ENCODE measurements around the gene PWP2.
A peak's percentile ranks its signal among the peaks of the same experiment; 100 is the strongest.
"Not testable (repeated sequence)": the region's sequence is repeated elsewhere in the genome, so short reads cannot be mapped to it uniquely, and the experiment has no call there.

PWP2 gene

GRCh38 chr21:44139787-44140551, 32.8 kb downstream of the PWP2 start:
- not testable (repeated sequence) for DNase-seq

DNA sequence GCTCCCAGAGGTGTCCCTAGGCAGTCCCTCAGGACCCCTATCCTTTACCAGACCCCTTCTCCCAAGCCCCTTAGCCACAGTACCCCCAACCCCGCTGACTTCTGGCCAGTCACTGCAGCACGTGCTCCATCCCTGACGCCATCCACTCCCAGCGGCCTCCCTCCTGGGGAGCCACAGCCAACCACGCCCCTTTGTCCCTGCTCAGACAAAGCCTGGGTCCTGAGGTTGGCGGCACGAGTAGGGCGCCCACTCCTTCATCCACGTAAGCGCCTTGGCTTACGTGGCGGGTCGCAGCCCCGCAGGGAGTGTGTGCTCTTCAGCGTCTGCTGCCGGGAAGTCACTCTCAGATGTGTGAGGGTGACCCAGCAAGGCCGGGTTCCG, 33.3 kb downstream of the PWP2 start:
- DNase-seq, result not testable (repeated sequence)

DNA sequence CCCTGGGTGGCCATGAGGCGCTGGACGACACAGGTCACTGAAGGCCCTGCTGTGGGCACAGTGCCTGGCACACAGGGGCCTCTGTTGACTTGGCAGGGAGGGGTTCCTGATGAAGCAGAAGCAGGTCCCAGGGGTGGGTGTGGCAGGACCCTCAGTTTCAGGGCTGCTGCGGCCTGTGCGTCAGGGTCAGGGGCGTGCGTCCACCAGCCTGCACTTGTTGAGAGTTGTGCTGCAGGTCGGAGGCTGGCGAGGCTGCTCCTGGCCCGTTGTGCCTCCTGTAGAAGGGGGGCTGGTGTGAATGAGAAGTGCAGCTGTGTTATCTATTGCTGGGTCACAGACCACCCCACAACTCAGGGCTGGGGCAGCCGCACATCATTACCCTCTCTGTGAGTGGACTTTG, 35.3 kb downstream of the PWP2 start:
- not testable (repeated sequence) for DNase-seq

DNA sequence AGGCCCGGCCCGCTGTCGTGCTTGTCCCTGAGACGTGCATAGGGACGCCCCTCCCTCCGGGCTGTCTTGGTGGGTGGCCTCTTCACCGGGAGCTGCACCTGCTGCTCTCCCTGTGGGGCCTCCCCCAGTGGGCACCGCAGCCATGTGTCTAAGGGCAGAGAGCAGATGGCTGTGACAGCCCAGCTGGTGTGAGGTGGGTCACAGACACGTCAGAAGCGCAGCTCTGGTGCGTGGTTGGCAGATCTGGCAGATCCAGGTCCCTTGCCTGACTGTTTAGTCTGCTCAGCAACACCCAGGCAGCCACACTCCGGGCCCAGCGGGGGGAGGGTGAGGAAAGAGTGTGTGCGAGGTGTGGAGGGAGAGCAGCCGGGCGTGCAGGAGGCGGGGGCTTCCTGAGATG, 36.2 kb downstream of the PWP2 start:
- DNase-seq, result peak; percentile 53

DNA sequence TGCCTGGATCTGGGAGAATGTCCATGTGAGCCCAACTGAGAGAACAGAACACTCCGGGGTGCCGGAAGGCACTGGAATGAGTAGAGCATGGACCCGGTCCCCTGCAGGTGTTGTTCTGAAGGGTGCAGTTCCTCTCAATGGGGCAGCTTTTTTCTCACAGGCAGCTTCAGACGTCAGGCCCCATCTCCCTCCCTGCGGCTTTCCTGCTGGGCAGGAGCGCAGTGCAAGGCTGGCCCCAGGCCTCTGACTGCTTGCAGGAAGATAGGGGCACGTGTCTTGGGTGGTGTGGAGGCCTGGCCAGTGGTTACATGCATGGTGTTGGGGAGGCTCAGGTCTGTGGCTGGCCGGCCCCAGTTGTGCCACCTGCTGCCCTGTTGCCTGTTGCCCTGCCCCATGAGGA, 36.8 kb downstream of the PWP2 start:
- not testable (repeated sequence) for DNase-seq

GRCh38 chr21:44144784-44145602, 37.8 kb downstream of the PWP2 start:
- not testable (repeated sequence) for DNase-seq

- DNase-seq, result not testable (repeated sequence)
Observed at GRCh38 chr21:44145616-44146015, 38.4 kb downstream of the PWP2 start.

GRCh38 chr21:44147108-44147507, 39.9 kb downstream of the PWP2 start:
- not testable (repeated sequence) for DNase-seq

DNA sequence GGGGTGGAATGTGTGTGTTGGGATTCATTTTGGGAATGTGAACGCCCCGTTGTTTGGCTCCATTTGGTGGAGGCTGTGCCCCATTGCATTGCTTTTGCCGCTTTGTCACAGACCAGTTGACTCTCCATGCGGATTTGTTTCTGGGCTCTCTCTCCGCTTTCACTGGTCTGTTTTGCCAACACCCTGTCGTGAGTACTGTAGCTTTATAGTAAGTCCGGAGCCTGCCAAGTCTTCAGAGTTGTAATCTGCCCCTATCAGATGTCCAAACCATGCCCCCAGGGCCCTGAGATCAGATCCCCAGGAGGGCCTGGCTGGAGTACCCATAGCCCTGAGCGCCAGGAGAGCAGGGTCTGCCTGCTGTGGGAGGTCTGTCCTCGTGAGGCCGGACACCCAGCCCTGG, 43.1 kb downstream of the PWP2 start:
- DNase-seq, result not testable (repeated sequence)

GRCh38 chr21:44153214-44153888, 46.2 kb downstream of the PWP2 start:
- not testable (repeated sequence) for DNase-seq

- peak; percentile 22 for DNase-seq
Observed at GRCh38 chr21:44153889-44154228, 46.7 kb downstream of the PWP2 start.

DNA sequence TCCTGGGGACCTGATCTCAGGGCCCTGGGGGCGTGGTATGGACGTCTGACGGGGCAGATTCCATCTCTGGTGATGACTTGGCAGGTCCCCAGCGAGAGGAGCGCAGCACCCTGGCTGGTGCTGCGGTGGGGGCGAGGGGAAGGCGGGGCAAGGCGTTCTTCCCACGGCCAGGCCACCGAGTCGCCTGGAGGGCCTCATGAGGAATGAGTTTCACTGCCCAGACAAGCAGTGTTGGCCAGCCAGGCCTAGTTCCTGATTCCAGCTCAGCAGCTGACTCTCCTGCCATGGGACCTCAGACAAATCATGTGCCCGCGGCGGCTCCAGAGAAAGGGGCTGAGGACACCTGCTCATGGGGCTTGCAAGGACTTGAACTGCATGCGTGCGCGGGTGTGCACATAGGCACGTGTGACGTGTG, 47.6 kb downstream of the PWP2 start:
- not testable (repeated sequence) for DNase-seq

DNA sequence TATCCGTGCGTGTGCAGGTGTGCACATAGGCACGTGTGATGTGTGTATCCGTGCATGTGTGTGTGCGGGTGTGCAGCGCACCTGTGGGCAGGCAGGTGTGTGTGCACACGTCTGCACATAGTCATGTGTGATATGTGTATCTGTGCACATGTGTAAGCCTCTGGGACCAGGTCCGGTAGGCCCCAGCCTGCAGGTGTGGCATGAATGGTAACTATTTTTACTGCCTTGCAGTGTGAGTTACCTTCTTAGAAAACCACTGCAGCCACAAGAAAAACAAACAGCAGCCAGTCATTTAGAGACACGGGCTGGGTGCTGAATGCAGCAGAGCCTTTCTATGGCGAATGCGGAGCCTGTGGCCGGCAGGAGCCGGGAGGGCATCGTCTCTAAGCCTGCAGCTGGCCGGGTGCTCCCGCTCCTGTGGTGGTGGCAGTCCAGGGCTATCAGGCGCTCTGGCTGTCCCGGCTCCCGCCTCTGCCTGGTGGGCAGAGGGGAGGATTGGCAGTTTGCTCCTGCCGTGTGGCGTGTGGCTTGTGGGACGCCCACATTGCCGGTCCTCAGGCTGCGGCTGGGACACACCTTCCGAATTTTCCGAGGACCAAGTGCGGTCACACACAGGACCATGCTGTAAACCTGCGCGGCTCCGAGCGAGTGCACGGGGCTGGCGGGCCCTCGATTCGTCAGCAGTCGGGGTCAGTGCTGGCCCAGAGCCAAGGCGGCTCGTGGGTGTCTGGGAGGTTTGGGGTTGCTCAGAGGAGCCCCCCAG, 48.2 kb downstream of the PWP2 start:
- DNase-seq, result not testable (repeated sequence)

GRCh38 chr21:44155994-44156380, 48.8 kb downstream of the PWP2 start:
- not testable (repeated sequence) for DNase-seq

- DNase-seq, result not testable (repeated sequence)
Observed at GRCh38 chr21:44157439-44158081, 50.4 kb downstream of the PWP2 start.

DNA sequence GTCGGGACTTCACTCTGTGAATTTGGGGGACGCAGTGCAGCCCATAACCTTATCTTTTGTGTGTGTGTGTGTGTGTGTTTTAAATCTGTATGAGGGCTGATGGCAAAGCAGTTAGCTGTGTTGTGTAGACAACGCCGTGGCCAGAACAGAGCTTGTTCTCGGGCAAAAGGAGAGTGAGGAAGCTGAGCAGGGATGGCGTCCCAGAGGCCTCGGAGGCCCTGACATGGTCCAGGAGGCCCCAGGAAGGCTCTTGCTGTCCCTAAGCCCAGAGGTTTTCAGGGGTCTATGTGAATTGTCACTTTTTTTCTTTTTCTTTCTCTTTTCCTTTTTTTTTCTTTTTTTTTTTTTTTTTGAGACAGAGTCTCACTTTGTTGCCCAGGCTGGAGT, 50.9 kb downstream of the PWP2 start:
- not testable (repeated sequence) for DNase-seq

DNA sequence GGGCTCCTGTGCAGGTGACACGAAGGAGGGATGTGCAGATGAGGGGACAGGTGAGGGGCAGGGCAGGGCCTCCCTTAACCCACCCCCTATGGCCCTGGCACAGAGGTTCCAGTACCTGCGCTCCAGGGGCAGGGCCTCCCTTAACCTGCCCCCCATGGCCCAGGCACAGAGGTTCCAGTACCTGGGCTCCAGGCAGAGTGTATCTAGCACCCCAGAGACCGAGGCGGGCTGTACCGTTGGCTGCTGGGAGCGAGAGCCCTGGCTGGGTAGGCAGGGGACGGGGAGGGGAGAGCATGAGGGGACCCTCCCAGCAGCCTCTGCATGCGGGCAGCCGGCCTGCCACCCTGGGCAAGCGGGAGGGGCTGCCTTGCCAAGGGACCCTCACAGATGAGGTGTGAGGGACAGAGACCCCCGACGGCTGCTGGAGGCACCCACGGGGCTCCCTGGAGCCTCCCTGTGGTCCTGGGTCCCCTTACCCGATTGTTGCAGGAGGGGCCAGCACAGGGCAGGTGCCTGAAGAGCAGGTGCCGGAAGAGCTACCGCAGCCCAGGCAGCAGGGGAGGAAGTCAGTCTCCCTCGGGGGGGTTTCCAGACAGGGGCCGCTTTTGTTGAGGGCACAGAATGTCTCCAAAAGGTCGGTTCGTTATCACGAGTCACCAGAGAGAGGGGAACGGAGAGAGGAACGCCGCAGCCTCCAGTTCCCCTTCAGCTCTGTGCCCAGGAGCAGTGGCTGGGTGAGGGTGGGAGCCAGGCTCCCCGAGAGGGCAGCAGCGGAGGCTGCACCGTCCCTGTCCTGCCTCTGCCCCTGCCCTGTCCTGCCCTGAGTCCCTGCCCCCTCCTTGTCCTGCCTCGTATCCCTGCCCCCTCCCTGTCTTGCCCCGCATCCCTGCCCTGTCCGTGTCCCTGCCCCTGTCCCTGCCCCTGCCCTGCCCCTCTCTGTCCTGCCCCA, 52.4 kb downstream of the PWP2 start:
- DNase-seq, result not testable (repeated sequence)

DNA sequence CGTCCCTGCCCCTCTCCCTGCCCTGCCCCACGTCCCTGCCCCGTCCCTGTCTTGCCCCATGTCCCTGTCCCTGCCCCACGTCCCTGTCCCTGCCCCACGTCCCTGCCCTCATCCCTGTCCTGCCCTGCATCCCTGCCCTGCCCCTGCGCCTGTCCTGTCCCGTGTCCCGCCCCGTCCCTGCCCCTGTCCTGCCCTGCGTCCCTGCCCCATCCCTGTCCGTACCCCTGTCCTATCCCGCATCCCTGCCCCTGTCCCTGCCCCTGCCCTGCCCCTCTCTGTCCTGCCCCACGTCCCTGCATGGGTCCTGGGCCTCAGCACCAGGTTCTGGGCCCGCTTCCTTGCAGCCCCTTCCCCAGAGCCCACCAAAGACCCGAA, 53.1 kb downstream of the PWP2 start:
- not testable (repeated sequence) for DNase-seq

- DNase-seq, result not testable (repeated sequence)
Observed at GRCh38 chr21:44160821-44161220, 53.6 kb downstream of the PWP2 start.

DNA sequence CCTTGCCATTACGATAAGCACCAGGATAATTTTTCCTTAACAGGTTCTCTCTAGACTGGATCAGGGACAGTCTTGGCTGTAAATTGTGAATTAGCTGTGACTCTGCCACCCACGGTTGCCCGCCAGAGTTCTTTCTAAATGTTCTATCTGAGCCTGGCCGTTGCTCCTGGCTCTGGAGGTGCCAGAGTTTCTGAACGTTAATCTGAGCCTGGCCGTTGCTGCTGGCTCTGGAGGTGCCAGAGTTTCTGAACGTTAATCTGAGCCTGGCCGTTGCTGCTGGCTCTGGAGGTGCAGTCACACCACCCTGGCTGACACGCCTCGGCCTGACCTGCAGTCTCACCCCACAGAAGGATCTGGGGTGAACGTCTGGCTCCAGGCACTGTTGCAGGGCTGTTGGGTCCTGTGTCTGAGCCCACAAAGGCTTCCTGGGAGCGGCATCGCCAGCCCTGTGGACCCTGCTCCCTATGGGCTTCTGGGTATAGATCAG, 56.0 kb downstream of the PWP2 start:
- DNase-seq, result not testable (repeated sequence)

GRCh38 chr21:44165933-44166332, 58.7 kb downstream of the PWP2 start:
- not testable (repeated sequence) for DNase-seq

All from CD4-positive, alpha-beta T cell treated with Interleukin-12 subunit alpha and Interleukin-12 subunit beta, for 1 hour (primary cell).